Measurements from ENCODE around the gene NHERF2.

GRCh38 chr16:1982991-1983543 lies 43.6 kb upstream of the NHERF2 start:
- TF ChIP-seq POLR2A (IDR thresholded peaks at IDR 0.05; ENCODE audit: extremely low read depth, insufficient read length) (no peak), CTCF (IDR thresholded peaks at IDR 0.05; ENCODE audit: low read depth, low read length) (no peak), MAX (IDR thresholded peaks at IDR 0.05; ENCODE audit: low read depth, low read length) (no peak), MYC (IDR thresholded peaks at IDR 0.05; ENCODE audit: low read depth, low read length) (no peak)

Data from NB4 (cell line).